Measurements from ENCODE around the gene KRT6A.

- no peak for TF ChIP-seq CTCF (IDR thresholded peaks at IDR 0.05)
- TF ChIP-seq EZH2 (IDR thresholded peaks at IDR 0.05; ENCODE audit: borderline replicate concordance, insufficient read depth, low read depth, low read length, poor library complexity, severe bottlenecking) = no peak
These were observed 35.6 kb upstream of the KRT6A start for GRCh38 chr12:52528641-52529143.

All from B cell (primary cell).